Psoas muscle (tissue), 8 donors: ENCODE results near the gene STARD9. TPM values are rescaled to one million over a fixed set of nuclear protein-coding genes. Genes with fewer than 3 reads are reported as not detected.

Source experiments
- ATAC-seq, 4 donors: fragments of 200-7000 bp; cut with Tn5 transposase; one replicate each; pipeline ENCODE4 v1.9.1; 2020; ENCODE audit warnings: moderate library complexity in 3 of 4, mild to moderate bottlenecking in 2 of 4
- DNase-seq, 2 donors: peaks; one replicate each; pipeline ENCODE4 v3.0.0-alpha.2; 2020
- H3K27ac ChIP-seq: fragments of 200-600 bp; one replicate; pipeline ENCODE4 v1.8.0; 2022
- H3K27me3 ChIP-seq, 3 donors: fragments of 200-600 bp in 1 of 3; one replicate each; pipeline versions ENCODE4 v1.6.1 to v1.8.0; 2013 to 2022; ENCODE audit warnings: low read length in 2 of 3, mild to moderate bottlenecking in 2 of 3, moderate library complexity in 1 of 3; ENCODE audit not compliant: insufficient read depth in 3 of 3
- H3K36me3 ChIP-seq, 2 donors: fragments of 200-600 bp in 1 of 2; one replicate each; pipeline versions ENCODE4 v1.6.1 to v1.8.0; 2013 to 2022; ENCODE audit warnings: low read depth in 1 of 2, mild to moderate bottlenecking in 1 of 2, moderate library complexity in 1 of 2; ENCODE audit not compliant: insufficient read depth in 1 of 2
- H3K4me1 ChIP-seq: fragments of 200-600 bp; one replicate; pipeline ENCODE4 v1.8.0; 2022
- H3K4me3 ChIP-seq: fragments of 200-600 bp; one replicate; pipeline ENCODE4 v1.8.0; 2022; ENCODE audit warnings: mild to moderate bottlenecking
- H3K9me3 ChIP-seq: fragments of 200-600 bp; one replicate; pipeline ENCODE4 v1.8.0; 2022
- CTCF ChIP-seq: fragments of 200-600 bp; IDR thresholded peaks from one replicate; pipeline ENCODE4 v1.8.0; 2022; ENCODE audit warnings: antibody characterized with exemption
- WGBS, 3 donors: extraction: QIAGEN DNeasy Blood & Tissue Kit; methylation state at CpG; one replicate each; pipeline versions ENCODE4 v1.1.6 to v1.1.7; 2013; 5-methylcytosine and 5-hydroxymethylcytosine counted together
- intact Hi-C, 2 donors: fragments of 100-400 bp; cut with DNase I; formaldehyde crosslinking; loops; one replicate each; pipeline versions ENCODE4 v1.11.0 to v1.14.2; 2022
- polyA plus RNA-seq, 3 donors: library from polyadenylated mRNA; stranded (reverse); fragments of 200-250 nt; gene quantifications; one replicate each; pipeline ENCODE4 v1.2.3, GENCODE V29; 2013
- total RNA-seq, 4 donors: library from RNA; stranded (reverse); fragmentation: NEBNext Ultra II Directional in 2 of 4; extraction: Animal tissue kit (Norgen Biotek cat#: 25700) in 2 of 4; gene quantifications; one replicate each; pipeline versions ENCODE4 v1.2.1 to v1.2.4, GENCODE V29; 2021 to 2023
- donor health status: healthy with polysubstance abuse.
- donor health status: DM: no; HTN: no; CAD: no; lungs with moderate emphysema.
- donor health status: Bipolar disorder and iron deficiency.
- donor health status: healthy.
- donor health status: DM: yes; HTN: yes; CAD: no.
- donor health status: DM: no; HTN: no; CAD: no.
- donor health status: DM: no; HTN: no; CAD: no.
- donor health status: DM: yes; HTN: yes; CAD: no.

STARD9 gene
- total and polyA plus RNA-seq, 7 donors = 0.65 to 4.1 (median 1.7) TPM

DNA sequence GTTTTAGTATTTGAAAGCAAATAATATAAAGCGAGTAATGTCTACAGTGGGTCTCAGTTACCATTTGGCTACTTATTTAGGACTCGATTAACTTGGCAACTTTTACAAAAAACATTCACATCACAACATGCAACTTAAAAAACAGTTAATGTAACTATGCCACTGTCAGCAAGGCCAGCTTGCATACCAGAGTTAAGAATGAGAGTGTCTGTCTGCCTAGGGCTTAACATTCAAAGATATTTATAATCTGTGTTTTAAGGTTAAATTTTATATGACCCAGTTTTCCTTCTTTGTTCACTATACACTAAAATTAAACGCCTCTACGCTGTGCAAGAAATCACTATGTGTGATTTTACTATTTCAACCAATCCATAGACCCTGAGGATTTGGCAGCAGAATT is 166.7 kb downstream of the STARD9 start:
- no peak overlapping the region for H3K27ac ChIP-seq
- intact Hi-C loops = no loop called here
- H3K9me3 ChIP-seq = no peaks in the 10 kb centered on the region
- H3K36me3 ChIP-seq = peaks cover 0 to 25% of the 10 kb centered on the region in 2 donors
- no peak overlapping the region for H3K4me3 ChIP-seq
- no peak for TF ChIP-seq CTCF
- no peaks in the 10 kb centered on the region for H3K4me1 ChIP-seq
- H3K27me3 ChIP-seq = no peaks in the 10 kb centered on the region
- DNase-seq (no peak), ATAC-seq (no peak)
- 57 to 81% (median 67%) methylated on average over 4 of the region's 4 CpGs for WGBS, 3 donors

GRCh38 chr15:42744195-42744594 is 168.8 kb downstream of the STARD9 start:
- no peak for ATAC-seq
- intact Hi-C loops = no loop called here
- WGBS, 3 donors = 96 to 100% (median 100%) methylated on average over 1 of the region's 1 CpG

DNA sequence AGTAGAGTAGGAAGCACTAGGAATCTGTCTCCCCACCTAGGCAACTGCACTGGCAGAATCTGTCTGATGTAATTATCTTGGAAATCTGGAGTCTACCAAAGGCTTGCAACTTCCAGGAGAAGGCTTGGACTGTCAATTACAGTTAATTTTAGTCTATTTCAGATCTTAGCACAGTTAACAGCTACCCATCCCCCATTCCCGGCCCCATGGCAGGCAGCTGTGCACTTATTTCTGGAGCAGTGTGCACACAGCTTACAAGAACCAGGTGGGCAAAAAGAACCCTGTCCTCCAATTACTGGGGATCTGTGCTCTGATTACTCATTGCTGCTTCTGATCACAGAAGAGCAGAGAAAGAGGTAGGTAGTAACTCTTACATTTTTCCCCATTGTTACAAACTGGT is 173.9 kb downstream of the STARD9 start:
- Histone ChIP-seq H3K27ac (no peak overlapping the region), H3K4me1 (no peaks in the 10 kb centered on the region), H3K9me3 (peaks cover 6% of the 10 kb centered on the region), H3K36me3 (peaks cover 3 to 40% of the 10 kb centered on the region in 2 donors), H3K27me3 (no peaks in the 10 kb centered on the region), H3K4me3 (no peak overlapping the region)
- 39 to 58% (median 57%) methylated on average over 1 of the region's 1 CpG for WGBS, 3 donors
- intact Hi-C loops = no loop called here
- ATAC-seq (peak; percentile 64 to 83 (median 68)), DNase-seq (no peak)
- TF ChIP-seq CTCF = no peak

More at GRCh38 chr15:42744195-42744594, 168.8 kb downstream of the STARD9 start:
- no peak for DNase-seq
- no peak for TF ChIP-seq CTCF
- Histone ChIP-seq H3K4me3 (no peak overlapping the region), H3K36me3 (peaks cover 0 to 25% of the 10 kb centered on the region in 2 donors), H3K9me3 (no peaks in the 10 kb centered on the region), H3K27me3 (no peaks in the 10 kb centered on the region), H3K4me1 (no peaks in the 10 kb centered on the region), H3K27ac (no peak overlapping the region)

- DNase-seq = no peak
- no peaks in the 10 kb centered on the region for H3K27me3 ChIP-seq
- H3K27ac ChIP-seq = no peak overlapping the region
- H3K36me3 ChIP-seq = peaks cover 3 to 30% of the 10 kb centered on the region in 2 donors
- H3K4me1 ChIP-seq = no peaks in the 10 kb centered on the region
- no peak overlapping the region for H3K4me3 ChIP-seq
- intact Hi-C loops = no loop called here
- H3K9me3 ChIP-seq = peaks cover 6% of the 10 kb centered on the region
- no peak for ATAC-seq
- WGBS, 3 donors = 95 to 97% (median 96%) methylated on average over 2 of the region's 2 CpGs
- TF ChIP-seq CTCF = no peak
These were observed 174.9 kb downstream of the STARD9 start for GRCh38 chr15:42750306-42750705.

DNA sequence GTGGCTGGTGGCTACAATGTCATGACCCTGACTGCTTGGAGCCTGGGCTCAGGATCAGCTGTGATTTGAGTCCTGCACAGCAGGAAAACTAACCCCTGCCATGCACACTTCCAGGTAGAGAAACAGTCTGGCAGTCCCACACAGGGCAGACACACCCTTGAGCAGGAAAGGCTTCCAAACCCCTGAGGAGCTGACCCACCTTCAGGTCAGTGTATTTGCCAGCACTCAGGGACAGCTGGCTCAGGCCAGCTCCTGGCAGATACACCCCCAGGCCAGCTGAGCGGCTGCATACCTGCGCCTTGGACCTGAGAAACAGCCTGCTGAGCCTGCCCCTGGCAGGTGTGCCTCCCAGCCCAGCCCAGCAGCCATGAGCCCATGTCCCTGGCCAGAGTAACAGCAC is 183.7 kb downstream of the STARD9 start:
- WGBS, 3 donors = 42 to 53% (median 44%) methylated on average over 2 of the region's 2 CpGs

More for the DNA sequence above, 183.7 kb downstream of the STARD9 start:
- DNase-seq = no peak
- no peak overlapping the region for H3K4me3 ChIP-seq
- ATAC-seq = peak; percentile 32 to 76 (median 62)
- H3K27ac ChIP-seq = no peak overlapping the region
- intact Hi-C loops = no loop called here
- no peaks in the 10 kb centered on the region for H3K27me3 ChIP-seq
- H3K9me3 ChIP-seq = peaks cover 21% of the 10 kb centered on the region
- TF ChIP-seq CTCF = no peak
- H3K4me1 ChIP-seq = peaks cover 4% of the 10 kb centered on the region
- no peaks in the 10 kb centered on the region for H3K36me3 ChIP-seq
